Upper lobe of right lung (tissue), 1 donor: ENCODE data around the gene CTH. TPM values are rescaled to one million over a fixed set of nuclear protein-coding genes. Genes with fewer than 3 reads are reported as not detected.
"Not testable (repeated sequence)": the region's sequence is repeated elsewhere in the genome, so short reads cannot be mapped to it uniquely, and the experiment has no call there.

Source experiments
- ATAC-seq: fragments of 200-7000 bp; cut with Tn5 transposase; one replicate; pipeline ENCODE4 v1.9.1; 2020; ENCODE audit warnings: mild to moderate bottlenecking, moderate library complexity
- DNase-seq: peaks from one replicate; pipeline ENCODE4 v3.0.0-alpha.2; 2020
- H3K27ac ChIP-seq: fragments of 200-600 bp; one replicate; pipeline ENCODE4 v1.8.0; 2022
- H3K27me3 ChIP-seq: fragments of 200-600 bp; one replicate; pipeline ENCODE4 v1.8.0; 2022; ENCODE audit warnings: mild to moderate bottlenecking
- H3K36me3 ChIP-seq: fragments of 200-600 bp; one replicate; pipeline ENCODE4 v1.8.0; 2022
- H3K4me1 ChIP-seq: fragments of 200-600 bp; one replicate; pipeline ENCODE4 v1.8.0; 2022
- H3K4me3 ChIP-seq: fragments of 200-600 bp; one replicate; pipeline ENCODE4 v1.8.0; 2022; ENCODE audit warnings: mild to moderate bottlenecking
- H3K9me3 ChIP-seq: fragments of 200-600 bp; one replicate; pipeline ENCODE4 v1.8.0; 2022
- CTCF ChIP-seq: fragments of 200-600 bp; IDR thresholded peaks from one replicate; pipeline ENCODE4 v1.8.0; 2022; ENCODE audit warnings: antibody characterized with exemption
- intact Hi-C: fragments of 100-400 bp; cut with DNase I; formaldehyde crosslinking; loops from one replicate; pipeline ENCODE4 v1.11.0; 2022
- total RNA-seq: library from RNA; stranded (reverse); fragmentation: NEBNext Ultra II Directional; extraction: Animal tissue kit (Norgen Biotek cat#: 25700); gene quantifications from one replicate; pipeline ENCODE4 v1.2.1, GENCODE V29; 2021
- donor health status: DM: no; HTN: yes; CAD: no; lungs with severe emphysema.

CTH gene
- total RNA-seq, 1 donor from 2014 or later = 3.6 TPM

GRCh38 chr1:70477090-70477489 lies 66.0 kb downstream of the CTH start:
- Histone ChIP-seq H3K4me1 (no peaks in the 10 kb centered on the region), H3K9me3 (no peaks in the 10 kb centered on the region)

GRCh38 chr1:70477905-70478304 lies 66.8 kb downstream of the CTH start:
- H3K9me3 ChIP-seq, H3K36me3 ChIP-seq, H3K4me1 ChIP-seq, ATAC-seq, DNase-seq, H3K4me3 ChIP-seq, H3K27ac ChIP-seq, H3K27me3 ChIP-seq, intact Hi-C loops: not testable (repeated sequence)

More at GRCh38 chr1:70477090-70477489, 66.0 kb downstream of the CTH start:
- no peak overlapping the region for H3K4me3 ChIP-seq
- H3K27ac ChIP-seq = no peak overlapping the region
- intact Hi-C loops = no loop called here
- no peak for TF ChIP-seq CTCF
- DNase-seq = no peak
- no peaks in the 10 kb centered on the region for H3K27me3 ChIP-seq
- ATAC-seq = no peak
- no peaks in the 10 kb centered on the region for H3K36me3 ChIP-seq

- Histone ChIP-seq H3K27me3 (no peaks in the 10 kb centered on the region), H3K4me3 (no peak overlapping the region), H3K36me3 (no peaks in the 10 kb centered on the region), H3K27ac (no peak overlapping the region), H3K4me1 (no peaks in the 10 kb centered on the region), H3K9me3 (no peaks in the 10 kb centered on the region)
- ATAC-seq (no peak), DNase-seq (no peak)
- intact Hi-C loops = no loop called here
- no peak for TF ChIP-seq CTCF
Measured at GRCh38 chr1:70483342-70483741, 72.3 kb downstream of the CTH start.

GRCh38 chr1:70485624-70486023 lies 74.6 kb downstream of the CTH start:
- no peak overlapping the region for H3K4me3 ChIP-seq
- intact Hi-C loops = no loop called here
- no peaks in the 10 kb centered on the region for H3K9me3 ChIP-seq
- ATAC-seq (no peak), DNase-seq (no peak)
- H3K27me3 ChIP-seq = no peaks in the 10 kb centered on the region
- H3K36me3 ChIP-seq = no peaks in the 10 kb centered on the region
- H3K27ac ChIP-seq = no peak overlapping the region
- no peaks in the 10 kb centered on the region for H3K4me1 ChIP-seq
- TF ChIP-seq CTCF = no peak

GRCh38 chr1:70486676-70487458 lies 75.8 kb downstream of the CTH start:
- Histone ChIP-seq H3K27me3 (no peaks in the 10 kb centered on the region), H3K4me1 (no peaks in the 10 kb centered on the region), H3K36me3 (no peaks in the 10 kb centered on the region), H3K4me3 (no peak overlapping the region), H3K27ac (no peak overlapping the region), H3K9me3 (no peaks in the 10 kb centered on the region)
- intact Hi-C loops = no loop called here
- TF ChIP-seq CTCF = no peak
- DNase-seq (no peak), ATAC-seq (peak; percentile 43)

- TF ChIP-seq CTCF = no peak
- Histone ChIP-seq H3K4me3 (no peak overlapping the region), H3K27me3 (no peaks in the 10 kb centered on the region), H3K27ac (no peak overlapping the region), H3K9me3 (no peaks in the 10 kb centered on the region), H3K36me3 (no peaks in the 10 kb centered on the region), H3K4me1 (no peaks in the 10 kb centered on the region)
- ATAC-seq (peak; percentile 8), DNase-seq (no peak)
- intact Hi-C loops = no loop called here
Measured at GRCh38 chr1:70487459-70487815, 76.4 kb downstream of the CTH start.
